GM18519 (cell line): Measurements from ENCODE around the gene BACH1.
"Not testable (repeated sequence)": the region's sequence is repeated elsewhere in the genome, so short reads cannot be mapped to it uniquely, and the experiment has no call there.

Experiments used
- ATAC-seq: cut with Tn5 transposase; IDR thresholded peaks from one replicate; pipeline ENCODE4 v1.9.1; 2021; ENCODE audit warnings: mild to moderate bottlenecking, moderate library complexity; ENCODE audit not compliant: unreplicated experiment, low FRiP score

The BACH1 gene

GRCh38 chr21:29342363-29342957 is 43.7 kb downstream of the BACH1 start:
- no peak for ATAC-seq

- ATAC-seq, result no peak
Observed at GRCh38 chr21:29343519-29343918, 44.8 kb downstream of the BACH1 start.

GRCh38 chr21:29346281-29346680 is 47.6 kb downstream of the BACH1 start:
- no peak for ATAC-seq

- ATAC-seq, result no peak
Observed at GRCh38 chr21:29346771-29347170, 48.0 kb downstream of the BACH1 start.

- ATAC-seq, result no peak
Observed at GRCh38 chr21:29347274-29347681, 48.6 kb downstream of the BACH1 start.

GRCh38 chr21:29349702-29350101 is 51.0 kb downstream of the BACH1 start:
- no peak for ATAC-seq

- no peak for ATAC-seq
Observed at GRCh38 chr21:29350246-29350779, 51.6 kb downstream of the BACH1 start.

GRCh38 chr21:29351691-29352090 is 53.0 kb downstream of the BACH1 start:
- no peak for ATAC-seq

GRCh38 chr21:29355043-29355710 is 56.5 kb downstream of the BACH1 start:
- not testable (repeated sequence) for ATAC-seq

- not testable (repeated sequence) for ATAC-seq
Observed at GRCh38 chr21:29356291-29356690, 57.6 kb downstream of the BACH1 start.

GRCh38 chr21:29356810-29357209 is 58.1 kb downstream of the BACH1 start:
- ATAC-seq, result not testable (repeated sequence)

- no peak for ATAC-seq
Observed at GRCh38 chr21:29359718-29360117, 61.0 kb downstream of the BACH1 start.

GRCh38 chr21:29360799-29361765 is 62.4 kb downstream of the BACH1 start:
- no peak for ATAC-seq

GRCh38 chr21:29362758-29363157 is 64.0 kb downstream of the BACH1 start:
- ATAC-seq, result no peak

- no peak for ATAC-seq
Observed at GRCh38 chr21:29365661-29366265, 67.0 kb downstream of the BACH1 start.

GRCh38 chr21:29366532-29366931 is 67.8 kb downstream of the BACH1 start:
- ATAC-seq, result no peak

- ATAC-seq, result no peak
Observed at GRCh38 chr21:29367335-29367734, 68.6 kb downstream of the BACH1 start.

- ATAC-seq, result no peak
Observed at GRCh38 chr21:29368906-29369305, 70.2 kb downstream of the BACH1 start.

- no peak for ATAC-seq
Observed at GRCh38 chr21:29371464-29371863, 72.7 kb downstream of the BACH1 start.

- peak; percentile 67 for ATAC-seq
Observed at GRCh38 chr21:29372063-29372802, 73.5 kb downstream of the BACH1 start.
